Psoas muscle (tissue), 8 donors: Measurements from ENCODE around the gene WDPCP. TPM values are rescaled to one million over a fixed set of nuclear protein-coding genes. Genes with fewer than 3 reads are reported as not detected.

Experiments used
- ATAC-seq, 4 donors: fragments of 200-7000 bp; cut with Tn5 transposase; one replicate each; pipeline ENCODE4 v1.9.1; 2020; ENCODE audit warnings: moderate library complexity in 3 of 4, mild to moderate bottlenecking in 2 of 4
- DNase-seq, 2 donors: peaks; one replicate each; pipeline ENCODE4 v3.0.0-alpha.2; 2020
- H3K27ac ChIP-seq: fragments of 200-600 bp; one replicate; pipeline ENCODE4 v1.8.0; 2022
- H3K27me3 ChIP-seq, 3 donors: fragments of 200-600 bp in 1 of 3; one replicate each; pipeline versions ENCODE4 v1.6.1 to v1.8.0; 2013 to 2022; ENCODE audit warnings: low read length in 2 of 3, mild to moderate bottlenecking in 2 of 3, moderate library complexity in 1 of 3; ENCODE audit not compliant: insufficient read depth in 3 of 3
- H3K36me3 ChIP-seq, 2 donors: fragments of 200-600 bp in 1 of 2; one replicate each; pipeline versions ENCODE4 v1.6.1 to v1.8.0; 2013 to 2022; ENCODE audit warnings: low read depth in 1 of 2, mild to moderate bottlenecking in 1 of 2, moderate library complexity in 1 of 2; ENCODE audit not compliant: insufficient read depth in 1 of 2
- H3K4me1 ChIP-seq: fragments of 200-600 bp; one replicate; pipeline ENCODE4 v1.8.0; 2022
- H3K4me3 ChIP-seq: fragments of 200-600 bp; one replicate; pipeline ENCODE4 v1.8.0; 2022; ENCODE audit warnings: mild to moderate bottlenecking
- H3K9me3 ChIP-seq: fragments of 200-600 bp; one replicate; pipeline ENCODE4 v1.8.0; 2022
- WGBS, 3 donors: extraction: QIAGEN DNeasy Blood & Tissue Kit; methylation state at CpG; one replicate each; pipeline versions ENCODE4 v1.1.6 to v1.1.7; 2013; 5-methylcytosine and 5-hydroxymethylcytosine counted together
- intact Hi-C, 2 donors: fragments of 100-400 bp; cut with DNase I; formaldehyde crosslinking; loops; one replicate each; pipeline versions ENCODE4 v1.11.0 to v1.14.2; 2022
- polyA plus RNA-seq, 3 donors: library from polyadenylated mRNA; stranded (reverse); fragments of 200-250 nt; gene quantifications; one replicate each; pipeline ENCODE4 v1.2.3, GENCODE V29; 2013
- total RNA-seq, 4 donors: library from RNA; stranded (reverse); fragmentation: NEBNext Ultra II Directional in 2 of 4; extraction: Animal tissue kit (Norgen Biotek cat#: 25700) in 2 of 4; gene quantifications; one replicate each; pipeline versions ENCODE4 v1.2.1 to v1.2.4, GENCODE V29; 2021 to 2023
- TF ChIP-seq, protein P1 (sequence below): fragments of 200-600 bp; IDR thresholded peaks from one replicate; pipeline ENCODE4 v1.8.0; 2022; ENCODE audit warnings: antibody characterized with exemption
- donor health status: healthy with polysubstance abuse.
- donor health status: DM: no; HTN: no; CAD: no; lungs with moderate emphysema.
- donor health status: Bipolar disorder and iron deficiency.
- donor health status: healthy.
- donor health status: DM: yes; HTN: yes; CAD: no.
- donor health status: DM: no; HTN: no; CAD: no.
- donor health status: DM: no; HTN: no; CAD: no.
- donor health status: DM: yes; HTN: yes; CAD: no.

The WDPCP gene
- total and polyA plus RNA-seq, 7 donors: 1.7 to 17.2 (median 4.4) TPM

GRCh38 chr2:63379451-63379850, 208.8 kb downstream of the WDPCP start:
- peaks cover 0 to 4% of the 10 kb centered on the region in 2 donors for H3K36me3 ChIP-seq
- no peak overlapping the region for H3K27ac ChIP-seq
- H3K27me3 ChIP-seq: no peaks in the 10 kb centered on the region
- WGBS, 3 donors: 91 to 93% (median 91%) methylated on average over 4 of the region's 4 CpGs
- no peaks in the 10 kb centered on the region for H3K4me1 ChIP-seq
- no peaks in the 10 kb centered on the region for H3K9me3 ChIP-seq
- TF ChIP-seq, protein P1, sequence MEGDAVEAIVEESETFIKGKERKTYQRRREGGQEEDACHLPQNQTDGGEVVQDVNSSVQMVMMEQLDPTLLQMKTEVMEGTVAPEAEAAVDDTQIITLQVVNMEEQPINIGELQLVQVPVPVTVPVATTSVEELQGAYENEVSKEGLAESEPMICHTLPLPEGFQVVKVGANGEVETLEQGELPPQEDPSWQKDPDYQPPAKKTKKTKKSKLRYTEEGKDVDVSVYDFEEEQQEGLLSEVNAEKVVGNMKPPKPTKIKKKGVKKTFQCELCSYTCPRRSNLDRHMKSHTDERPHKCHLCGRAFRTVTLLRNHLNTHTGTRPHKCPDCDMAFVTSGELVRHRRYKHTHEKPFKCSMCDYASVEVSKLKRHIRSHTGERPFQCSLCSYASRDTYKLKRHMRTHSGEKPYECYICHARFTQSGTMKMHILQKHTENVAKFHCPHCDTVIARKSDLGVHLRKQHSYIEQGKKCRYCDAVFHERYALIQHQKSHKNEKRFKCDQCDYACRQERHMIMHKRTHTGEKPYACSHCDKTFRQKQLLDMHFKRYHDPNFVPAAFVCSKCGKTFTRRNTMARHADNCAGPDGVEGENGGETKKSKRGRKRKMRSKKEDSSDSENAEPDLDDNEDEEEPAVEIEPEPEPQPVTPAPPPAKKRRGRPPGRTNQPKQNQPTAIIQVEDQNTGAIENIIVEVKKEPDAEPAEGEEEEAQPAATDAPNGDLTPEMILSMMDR: no peak
- DNase-seq (no peak), ATAC-seq (no peak)
- no peak overlapping the region for H3K4me3 ChIP-seq
- intact Hi-C loops: no loop called here

DNA sequence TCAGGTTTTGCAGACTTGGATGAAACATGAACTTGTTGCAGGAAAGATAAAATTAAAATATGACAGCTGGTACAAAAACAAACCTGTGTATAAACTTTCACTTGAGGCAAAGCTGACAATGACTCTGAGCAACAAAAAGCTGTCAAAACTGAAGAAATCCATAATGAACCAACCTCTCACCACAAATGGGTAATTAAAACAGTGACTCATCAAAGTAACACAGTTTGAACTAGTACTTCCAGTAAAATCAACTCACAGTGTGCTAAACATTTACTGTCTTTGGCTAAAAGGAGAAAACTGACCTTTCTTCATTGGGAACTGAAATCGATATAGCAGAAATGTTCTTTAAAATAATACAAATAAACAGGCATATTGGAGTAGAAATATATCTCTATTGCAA, 209.7 kb downstream of the WDPCP start:
- 82 to 90% (median 89%) methylated on average over 1 of the region's 1 CpG for WGBS, 3 donors
- Histone ChIP-seq H3K4me3 (no peak overlapping the region), H3K36me3 (peaks cover 0 to 4% of the 10 kb centered on the region in 2 donors), H3K27me3 (no peaks in the 10 kb centered on the region), H3K9me3 (no peaks in the 10 kb centered on the region), H3K4me1 (no peaks in the 10 kb centered on the region), H3K27ac (no peak overlapping the region)
- DNase-seq: no peak
- no peak for ATAC-seq
- TF ChIP-seq, protein P1: no peak
- intact Hi-C loops: no loop called here

DNA sequence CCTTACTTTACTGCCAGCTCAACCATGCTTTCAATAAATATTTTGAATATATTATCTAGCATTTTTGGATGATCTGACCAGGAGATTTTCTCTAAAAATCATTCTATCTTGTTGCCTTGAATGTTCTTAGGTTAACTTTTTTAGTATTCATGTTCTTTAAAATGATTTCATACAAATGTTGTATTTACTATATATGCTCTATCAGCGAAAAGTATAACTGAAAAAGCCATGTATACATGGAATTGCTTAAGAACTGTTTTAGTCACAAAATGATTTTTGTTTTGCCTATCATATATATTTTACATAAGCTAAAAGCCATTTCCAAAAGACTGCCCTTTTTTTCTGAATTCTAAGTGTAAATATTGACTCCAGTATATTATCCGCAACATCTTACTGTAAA, 213.9 kb downstream of the WDPCP start:
- Histone ChIP-seq H3K27ac (no peak overlapping the region), H3K9me3 (peaks cover 21% of the 10 kb centered on the region), H3K36me3 (no peaks in the 10 kb centered on the region), H3K27me3 (no peaks in the 10 kb centered on the region), H3K4me1 (no peaks in the 10 kb centered on the region), H3K4me3 (no peak overlapping the region)
- TF ChIP-seq, protein P1: no peak
- DNase-seq (no peak), ATAC-seq (no peak)
- intact Hi-C loops: no loop called here
- WGBS, 3 donors: 99% methylated on average over 2 of the region's 2 CpGs

DNA sequence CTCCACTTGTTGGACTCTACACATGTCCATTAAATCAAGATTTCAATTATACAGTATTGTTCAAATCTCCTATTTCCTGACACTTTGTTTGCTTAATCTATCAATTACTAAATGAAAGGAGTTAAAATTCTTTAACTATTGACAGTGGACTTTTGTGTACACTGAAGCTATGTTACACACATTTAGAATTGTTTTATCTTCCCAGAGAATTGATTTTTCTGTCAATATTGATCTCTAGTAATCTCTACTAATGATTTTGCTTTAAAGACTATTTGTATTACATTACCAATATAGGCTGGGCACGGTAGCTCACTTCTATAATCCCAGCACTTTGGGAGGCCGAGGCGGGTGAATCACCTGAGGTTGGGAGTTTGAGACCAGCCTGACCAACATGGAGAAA, 215.7 kb downstream of the WDPCP start:
- ATAC-seq: no peak
- WGBS, 3 donors: 94 to 96% (median 94%) methylated on average over 3 of the region's 3 CpGs

GRCh38 chr2:63369146-63369545, 219.1 kb downstream of the WDPCP start:
- 100% methylated on average over 1 of the region's 1 CpG for WGBS, 3 donors
- Histone ChIP-seq H3K4me3 (no peak overlapping the region), H3K36me3 (no peaks in the 10 kb centered on the region), H3K27me3 (no peaks in the 10 kb centered on the region), H3K27ac (no peak overlapping the region), H3K4me1 (no peaks in the 10 kb centered on the region), H3K9me3 (peaks cover 21% of the 10 kb centered on the region)
- intact Hi-C loops: no loop called here
- ATAC-seq (no peak), DNase-seq (no peak)
- TF ChIP-seq, protein P1: no peak

More for the DNA sequence above, 215.7 kb downstream of the WDPCP start:
- Histone ChIP-seq H3K27me3 (no peaks in the 10 kb centered on the region), H3K4me3 (no peak overlapping the region), H3K9me3 (peaks cover 21% of the 10 kb centered on the region), H3K36me3 (no peaks in the 10 kb centered on the region), H3K27ac (no peak overlapping the region), H3K4me1 (no peaks in the 10 kb centered on the region)
- intact Hi-C loops: no loop called here
- TF ChIP-seq, protein P1: no peak
- no peak for DNase-seq
